NCI-H2029 treated with DMSO at 0.1 percent for 48 hours (cell line): ENCODE measurements around the gene CARMIL3.
A peak's percentile ranks its signal among the peaks of the same experiment; 100 is the strongest.
"Not testable (repeated sequence)": the region's sequence is repeated elsewhere in the genome, so short reads cannot be mapped to it uniquely, and the experiment has no call there.

Source experiments
- DNase-seq: peaks from one replicate; lab custom pipeline; 2025; lab: John Stamatoyannopoulos, UW

Gene CARMIL3

GRCh38 chr14:24095271-24096068, 43.7 kb downstream of the CARMIL3 start:
- no peak for DNase-seq

- no peak for DNase-seq
These were observed 44.9 kb downstream of the CARMIL3 start for GRCh38 chr14:24096545-24097181.

- DNase-seq: no peak
These were observed 46.6 kb downstream of the CARMIL3 start for GRCh38 chr14:24098229-24098926.

- no peak for DNase-seq
These were observed 47.4 kb downstream of the CARMIL3 start for GRCh38 chr14:24098927-24099813.

- DNase-seq: no peak
These were observed 48.6 kb downstream of the CARMIL3 start for GRCh38 chr14:24100197-24100981.

GRCh38 chr14:24100982-24101494, 49.2 kb downstream of the CARMIL3 start:
- no peak for DNase-seq

- DNase-seq: no peak
These were observed 50.7 kb downstream of the CARMIL3 start for GRCh38 chr14:24102357-24103048.

GRCh38 chr14:24103451-24103850, 51.6 kb downstream of the CARMIL3 start:
- DNase-seq: no peak

GRCh38 chr14:24105609-24106239, 53.9 kb downstream of the CARMIL3 start:
- not testable (repeated sequence) for DNase-seq

GRCh38 chr14:24106672-24107271, 55.0 kb downstream of the CARMIL3 start:
- DNase-seq: no peak

GRCh38 chr14:24108336-24108874, 56.6 kb downstream of the CARMIL3 start:
- no peak for DNase-seq

GRCh38 chr14:24110060-24110459, 58.3 kb downstream of the CARMIL3 start:
- DNase-seq: no peak

- DNase-seq: no peak
These were observed 58.7 kb downstream of the CARMIL3 start for GRCh38 chr14:24110523-24110922.

GRCh38 chr14:24113379-24113800, 61.6 kb downstream of the CARMIL3 start:
- DNase-seq: no peak

- peak; percentile 89 for DNase-seq
These were observed 62.2 kb downstream of the CARMIL3 start for GRCh38 chr14:24113801-24114531.

- DNase-seq: peak; percentile 97
These were observed 63.0 kb downstream of the CARMIL3 start, which contains the start of the genes DCAF11 and NRL for GRCh38 chr14:24114532-24115421. Gene DCAF11 (plus strand): TSS chr14:24114777. CDS start chr14:24115595, 818 bp downstream. Gene NRL (minus strand): TSS chr14:24114949. CDS start chr14:24082848, 32,101 bp downstream.
